Stimulated activated CD8-positive, alpha-beta memory T cell treated with anti-CD3 and anti-CD28 coated beads, Interleukin-15, amount 100 ng/mL, for 4 hours (primary cell): Measurements from ENCODE around the gene ALPK1.
"Not testable (repeated sequence)": the region's sequence is repeated elsewhere in the genome, so short reads cannot be mapped to it uniquely, and the experiment has no call there.

Experiments used
- DNase-seq, 2 donors: peaks; one replicate each; pipeline ENCODE4 v3.0.0-alpha.2; 2020; ENCODE audit warnings: low read depth in 2 of 2

Gene ALPK1

GRCh38 chr4:112296949-112297880 is at the start of gene ALPK1:
Gene ALPK1 (plus strand): TSS chr4:112297369.
- DNase-seq: no peak

DNA sequence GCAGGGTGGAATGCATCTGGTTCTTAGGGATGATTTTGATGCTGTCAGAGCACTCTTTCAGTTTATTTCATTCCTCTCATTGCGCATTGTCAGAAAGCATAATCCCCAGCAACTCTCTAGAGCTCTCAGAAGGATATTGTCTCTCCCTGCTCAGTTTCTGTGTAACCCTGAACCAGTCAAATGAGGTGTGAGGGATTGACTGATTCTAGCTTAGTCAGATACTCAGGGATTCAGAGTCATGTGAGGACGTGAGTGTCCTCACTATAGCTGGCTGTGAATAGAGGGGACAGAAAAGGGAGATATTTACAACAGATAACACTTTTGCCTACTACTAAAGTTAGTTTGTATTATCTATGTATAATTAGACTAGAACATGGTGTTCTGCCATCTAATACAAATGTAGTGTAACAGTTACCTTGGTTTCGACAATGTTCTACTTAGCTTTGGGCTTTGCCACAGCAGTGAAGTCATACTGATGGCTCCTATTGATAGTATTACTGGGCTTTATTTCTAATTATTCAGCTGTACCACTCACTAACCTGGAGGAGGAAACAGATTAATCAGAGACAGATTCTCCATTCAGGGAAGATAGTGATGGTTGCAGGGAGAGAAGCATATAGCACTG is 46.0 kb upstream of the ALPK1 start:
- no peak for DNase-seq

- no peak for DNase-seq
Observed at GRCh38 chr4:112252234-112252633, 44.9 kb upstream of the ALPK1 start.

GRCh38 chr4:112253382-112254000 is 43.7 kb upstream of the ALPK1 start:
- DNase-seq: no peak

DNA sequence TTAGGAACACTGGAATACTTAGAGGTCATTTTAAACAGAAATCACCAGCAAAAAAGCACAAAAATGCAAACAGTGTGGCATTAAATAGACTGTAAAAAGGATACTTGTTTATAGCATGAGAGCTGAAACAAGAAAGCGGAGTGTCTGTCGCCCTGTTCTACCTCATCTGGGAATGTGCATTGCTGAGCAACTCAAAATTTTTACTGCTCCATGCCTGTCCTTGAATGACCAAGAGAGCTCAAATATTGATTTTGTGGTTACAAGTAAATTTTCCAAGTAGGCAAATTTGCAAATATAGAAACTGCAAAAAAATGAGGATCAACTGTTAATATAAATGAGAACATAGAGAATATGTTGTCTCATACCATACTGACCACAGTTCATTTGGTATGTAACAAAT is 40.1 kb upstream of the ALPK1 start:
- no peak for DNase-seq

GRCh38 chr4:112266823-112267222 is 30.3 kb upstream of the ALPK1 start:
- no peak for DNase-seq

DNA sequence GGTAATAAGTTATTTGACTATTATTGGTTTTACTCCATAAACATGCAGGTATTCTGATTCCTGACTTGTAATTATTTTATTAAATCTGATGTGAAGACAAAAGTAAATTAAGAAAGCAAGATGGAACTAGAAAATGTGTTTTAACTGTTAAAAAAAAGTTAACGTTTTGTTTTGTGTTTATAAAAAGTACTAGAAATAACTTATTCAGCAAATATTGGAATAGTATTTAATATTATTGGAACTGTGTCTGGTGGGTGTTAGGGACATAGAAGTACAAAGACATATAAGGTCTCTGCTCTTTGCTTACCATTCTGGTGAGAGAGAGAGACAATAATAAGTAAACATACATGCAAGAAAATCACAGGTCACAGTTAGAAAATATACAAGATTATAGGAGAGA is 27.1 kb upstream of the ALPK1 start:
- DNase-seq: no peak

DNA sequence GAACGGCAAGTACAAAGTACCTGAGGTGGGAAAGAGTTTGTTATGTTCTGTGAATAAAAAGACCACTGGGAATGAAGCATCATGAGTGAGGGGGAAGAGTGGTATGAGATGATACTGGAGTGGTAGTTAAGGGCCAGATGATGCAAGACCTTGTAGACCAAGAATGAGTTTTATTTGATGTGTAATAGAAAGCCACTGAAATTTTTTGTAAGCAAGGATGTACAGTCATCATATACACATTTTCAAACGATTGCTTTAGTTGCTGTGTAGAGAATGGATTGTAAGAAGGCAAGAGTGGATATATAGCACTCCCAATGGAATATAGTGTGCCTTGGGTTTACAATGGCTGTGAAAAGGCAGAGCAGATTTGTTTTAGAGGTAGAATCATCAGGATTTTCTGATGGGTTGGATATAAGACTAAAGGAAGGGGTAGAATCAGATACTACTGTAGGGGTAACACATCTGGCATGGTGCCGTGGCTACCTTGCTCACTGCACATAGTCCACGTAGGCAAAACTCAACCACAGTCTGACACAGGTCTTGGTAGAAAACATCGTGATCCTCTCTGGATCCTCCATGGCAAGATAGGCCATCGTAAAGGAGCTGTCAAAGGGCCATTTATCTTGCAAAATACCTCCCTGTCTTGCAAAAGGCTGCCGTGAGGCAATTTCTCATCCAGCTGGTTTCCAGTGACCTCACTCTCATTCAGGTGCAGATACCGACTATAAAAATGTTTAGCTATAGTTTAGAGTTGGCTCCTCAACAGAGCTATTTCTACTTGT is 26.3 kb upstream of the ALPK1 start:
- DNase-seq: no peak

DNA sequence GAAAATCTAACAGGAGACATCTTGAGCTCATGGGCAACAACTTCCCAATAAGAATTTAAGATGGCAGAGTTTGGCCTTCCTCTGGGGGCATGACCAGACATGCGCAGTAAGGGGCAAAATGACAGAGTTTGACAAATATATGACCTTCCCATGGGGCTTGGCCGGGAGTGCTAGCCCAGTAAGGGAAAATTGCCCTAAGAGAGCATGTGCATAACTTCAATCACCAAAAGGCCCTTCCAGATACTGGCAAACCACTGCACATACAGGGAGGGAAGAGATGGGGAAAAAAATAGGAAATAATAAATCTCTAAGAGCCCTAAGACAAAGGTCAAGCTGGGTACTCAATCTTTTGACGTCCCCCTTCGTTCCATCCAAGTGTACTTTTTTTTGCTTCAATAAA is 24.9 kb upstream of the ALPK1 start:
- no peak for DNase-seq

DNA sequence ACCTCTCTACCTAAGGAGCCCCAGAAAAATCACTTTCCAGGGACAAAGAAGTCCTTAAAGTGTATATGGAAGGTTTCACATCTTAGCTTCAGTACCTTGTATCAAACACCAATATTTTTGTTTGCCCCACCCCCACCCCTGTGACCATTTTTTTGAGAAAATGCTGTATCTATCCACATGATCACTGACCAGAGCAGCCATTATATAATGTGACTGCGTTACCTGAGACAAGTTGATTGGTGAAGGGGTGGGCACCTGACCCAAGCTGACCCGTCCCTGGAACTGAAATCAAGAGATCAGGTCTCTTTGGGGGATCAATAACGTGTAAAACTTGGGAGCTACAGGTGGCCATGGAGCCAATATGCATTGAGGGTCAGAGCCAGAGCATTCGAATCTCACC is 22.2 kb upstream of the ALPK1 start:
- DNase-seq: no peak

DNA sequence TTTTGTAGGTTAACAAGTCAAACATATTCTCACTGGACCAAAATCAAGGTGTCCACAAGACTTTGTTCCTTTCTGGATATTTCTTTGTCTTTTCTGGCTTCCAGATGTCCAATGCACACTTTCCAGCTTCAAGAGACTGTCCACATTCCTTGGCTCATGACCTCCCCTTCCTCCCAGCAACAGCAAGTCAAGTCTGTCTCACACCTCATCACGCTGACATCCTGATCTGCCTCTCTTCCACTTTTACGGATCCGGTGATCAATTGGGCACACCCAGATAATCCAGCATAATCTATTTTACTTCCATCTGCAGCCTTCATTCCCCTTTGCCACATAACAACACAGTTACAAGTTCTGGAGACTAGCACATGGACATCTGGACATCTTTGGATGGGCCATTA is 21.1 kb upstream of the ALPK1 start:
- no peak for DNase-seq

- DNase-seq: no peak
Observed at GRCh38 chr4:112277220-112277619, 19.9 kb upstream of the ALPK1 start.

DNA sequence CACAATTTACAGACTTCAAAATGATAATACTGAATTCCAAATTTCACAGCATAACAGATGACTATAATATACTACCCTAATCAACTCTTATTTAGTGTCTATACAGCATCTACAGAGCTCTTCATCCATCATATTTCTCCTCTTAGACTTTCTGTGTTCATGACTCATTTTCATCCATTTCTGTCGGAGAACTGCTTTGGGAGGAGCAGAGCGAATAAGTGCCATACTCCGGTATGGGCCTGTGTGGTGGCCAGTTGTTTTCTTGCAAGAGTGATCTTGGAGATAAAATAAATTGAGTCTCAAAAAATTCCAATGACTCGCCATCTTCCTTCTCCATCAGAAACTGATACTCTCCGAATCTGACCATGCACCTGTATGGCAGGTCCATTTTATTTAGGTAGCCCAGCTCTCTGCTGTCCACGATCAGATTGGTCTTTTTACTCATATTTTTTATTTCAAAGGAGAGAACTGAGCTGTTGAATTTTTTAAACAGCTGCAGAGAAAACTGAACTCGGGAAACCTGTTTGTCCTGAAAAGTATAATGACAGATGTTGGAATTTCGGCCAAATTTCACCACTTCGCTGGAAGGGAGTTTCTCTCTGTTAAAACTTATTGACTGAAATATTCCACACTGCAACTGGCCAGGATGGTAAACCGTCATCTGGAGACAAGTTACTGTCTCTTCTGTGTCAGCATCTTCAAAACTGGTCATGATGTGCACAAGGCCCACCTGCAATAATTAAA is 19.3 kb upstream of the ALPK1 start:
- no peak for DNase-seq

DNA sequence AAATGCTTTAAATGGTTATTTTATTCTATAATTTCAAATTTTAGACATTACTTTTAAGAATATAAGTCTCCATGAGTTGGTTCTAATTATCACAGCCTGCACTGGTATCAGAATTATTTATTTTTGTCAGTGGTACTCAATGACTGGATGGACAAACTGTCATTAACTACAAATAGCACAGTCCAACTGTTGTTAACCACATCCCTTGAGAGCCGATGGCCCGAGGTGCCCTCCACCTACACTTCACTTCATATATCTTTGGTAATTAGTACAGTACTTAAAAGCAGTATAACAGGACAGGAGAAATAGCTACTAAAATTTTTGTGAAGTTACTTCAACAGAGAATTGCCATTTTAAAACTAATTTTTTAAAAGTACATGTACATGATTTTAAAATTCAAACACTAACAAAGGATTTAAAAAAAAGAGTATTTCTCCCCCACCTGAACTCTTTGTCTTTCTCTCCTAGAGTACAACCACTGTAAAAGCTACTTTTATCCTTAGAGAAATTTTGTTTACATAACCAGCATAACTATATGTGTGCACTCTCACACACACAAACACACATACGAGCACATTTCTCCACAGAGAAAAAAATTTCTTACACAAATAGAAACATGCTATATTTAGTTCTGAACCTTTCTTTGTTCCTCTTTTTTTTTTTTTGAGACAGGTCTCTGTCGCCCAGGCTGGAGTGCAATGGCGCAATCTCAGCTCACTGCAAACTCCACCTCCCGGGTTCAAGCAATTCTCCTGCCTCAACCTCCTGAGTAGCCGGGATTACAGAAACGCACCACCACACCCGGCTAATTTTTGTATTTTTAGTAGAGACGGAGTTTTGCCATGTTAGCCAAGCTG is 17.9 kb upstream of the ALPK1 start:
- no peak for DNase-seq

DNA sequence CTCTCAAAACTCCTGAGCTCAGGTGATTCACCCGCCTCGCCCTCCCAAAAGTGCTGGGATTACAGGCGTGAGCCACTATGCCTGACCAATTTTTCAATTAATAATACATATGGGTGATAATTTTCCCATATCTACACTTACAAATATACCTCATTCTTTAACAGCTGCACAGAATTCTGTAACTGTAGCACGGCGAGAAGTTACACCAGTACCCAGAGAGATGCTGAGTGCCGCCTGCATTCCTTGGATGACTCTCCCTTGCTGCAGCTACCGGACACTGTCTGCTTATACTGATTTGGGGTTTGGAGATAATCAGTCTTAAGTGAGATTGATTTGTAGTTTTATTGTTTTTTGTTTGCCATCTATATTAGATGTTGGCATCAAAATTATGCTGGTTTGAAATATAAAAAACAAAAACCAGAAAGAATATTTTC is 17.3 kb upstream of the ALPK1 start:
- no peak for DNase-seq

DNA sequence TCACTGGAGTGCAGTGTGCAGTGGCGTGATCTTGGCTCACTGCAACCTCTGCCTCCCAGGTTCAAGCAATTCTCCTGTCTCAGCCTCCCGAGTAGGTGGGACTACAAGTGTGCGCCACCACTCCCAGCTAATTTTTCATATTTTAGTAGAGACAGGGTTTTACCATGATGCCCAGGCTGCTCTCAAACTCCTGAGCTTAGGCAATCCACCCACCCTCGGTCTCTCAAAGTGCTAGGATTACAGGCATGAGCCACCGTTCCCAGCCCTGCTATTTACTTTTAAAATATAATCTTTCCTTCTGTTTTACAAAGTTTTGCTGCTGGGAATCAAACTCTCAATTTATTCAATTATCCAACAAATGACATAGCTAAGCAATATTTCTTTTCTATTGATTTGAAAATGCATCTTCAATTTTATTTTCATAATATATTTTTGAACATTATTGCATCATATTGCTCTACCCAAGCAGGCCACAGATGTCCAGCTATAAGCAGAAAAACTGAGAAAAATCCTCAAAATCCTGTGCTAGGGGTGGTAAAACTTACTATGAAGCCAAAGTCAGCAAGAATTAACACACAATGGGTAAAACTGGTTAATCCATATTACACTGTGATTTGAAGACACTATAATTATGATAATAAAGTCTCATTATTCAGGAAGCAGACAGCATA is 16.6 kb upstream of the ALPK1 start:
- DNase-seq: no peak

- DNase-seq: not testable (repeated sequence)
Observed at GRCh38 chr4:112281895-112282398, 15.2 kb upstream of the ALPK1 start.

DNA sequence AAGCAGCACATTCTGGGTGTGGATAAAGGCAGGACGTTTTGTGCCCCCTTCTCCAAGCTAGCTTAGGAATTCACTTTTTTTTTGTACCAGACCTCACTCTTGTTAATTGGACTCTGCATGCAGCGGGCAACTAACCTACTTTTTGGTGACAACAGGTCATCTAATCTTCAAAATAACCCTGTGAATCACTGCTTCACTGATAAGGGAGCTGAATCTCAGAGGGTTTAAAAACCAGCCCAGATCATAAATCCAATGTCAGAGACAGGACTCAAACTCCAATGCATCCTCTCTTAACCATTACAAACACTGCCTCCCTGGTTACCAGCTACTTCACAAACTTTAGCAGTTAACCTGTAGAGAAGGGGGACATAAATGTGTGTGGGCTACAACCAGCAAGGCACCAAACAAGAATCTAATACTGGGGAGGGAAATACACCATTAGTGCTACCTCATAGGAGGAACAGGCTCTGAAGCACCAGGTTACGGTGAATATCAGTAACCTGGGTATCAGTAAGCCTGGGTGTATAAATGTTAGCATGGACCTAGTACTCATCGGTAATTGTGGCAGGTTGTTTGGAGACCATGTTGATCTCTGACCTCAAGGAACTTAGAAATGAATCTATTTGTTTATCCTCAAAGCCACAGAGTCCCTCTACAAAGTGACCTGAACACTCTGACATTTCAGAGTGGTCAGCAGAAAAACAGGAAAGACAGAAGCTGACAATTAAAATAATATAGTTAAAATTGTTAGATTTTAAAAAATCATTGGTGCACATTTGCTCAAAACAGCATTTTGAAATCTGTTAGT is 14.1 kb upstream of the ALPK1 start:
- DNase-seq: no peak

GRCh38 chr4:112284166-112284565 is 13.0 kb upstream of the ALPK1 start:
- no peak for DNase-seq
